GM12873 (cell line): ENCODE data around the gene THADA.

Experiments used
- CTCF ChIP-seq: IDR thresholded peaks from 2 replicates; pipeline ENCODE4 v1.5.1; 2012; ENCODE audit warnings: low read depth, mild to moderate bottlenecking, moderate library complexity, low read length, control low read depth; ENCODE audit not compliant: insufficient read depth; ENCODE audit errors: missing control alignments

THADA gene

GRCh38 chr2:43438342-43438741 is 157.5 kb downstream of the THADA start:
- no peak for TF ChIP-seq CTCF

DNA sequence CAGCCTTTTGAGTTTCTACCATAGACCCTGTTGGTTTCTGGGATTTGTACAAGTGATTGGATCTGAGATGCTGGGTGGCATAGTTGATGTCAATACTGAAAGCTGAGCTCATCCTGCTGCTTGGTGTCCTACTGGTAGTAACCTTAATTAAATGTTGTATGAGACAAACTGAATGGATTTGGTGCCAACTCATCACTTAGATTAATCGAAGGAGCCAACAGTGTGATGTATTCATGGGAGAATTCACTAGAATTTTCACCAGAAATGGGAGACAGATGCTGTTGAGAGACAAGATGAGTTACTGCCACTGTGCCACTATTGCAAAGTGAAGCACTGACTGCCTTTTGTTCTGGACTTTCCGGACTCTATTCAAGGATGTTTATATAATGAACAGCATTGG is 158.5 kb downstream of the THADA start:
- TF ChIP-seq CTCF, result no peak

DNA sequence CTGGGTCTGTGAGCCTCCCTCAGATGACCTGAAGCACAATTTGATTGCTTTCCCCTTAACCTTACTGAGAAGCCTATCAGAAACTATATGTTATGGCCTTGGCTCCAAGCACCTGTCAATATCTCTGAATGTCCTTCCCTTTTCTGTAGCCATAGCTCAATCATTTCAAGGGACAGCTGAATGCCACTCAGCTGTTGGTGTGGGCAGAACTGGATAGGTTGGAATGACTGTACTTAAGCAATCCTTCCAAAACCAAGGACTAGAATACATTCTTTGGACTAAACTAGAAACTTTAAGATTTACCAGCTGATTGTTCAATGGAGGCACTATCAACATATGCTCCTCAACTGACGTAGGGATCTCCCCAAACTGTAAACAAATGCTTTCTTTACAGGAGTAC is 159.4 kb downstream of the THADA start:
- no peak for TF ChIP-seq CTCF

GRCh38 chr2:43435746-43436145 is 160.1 kb downstream of the THADA start:
- TF ChIP-seq CTCF, result no peak

GRCh38 chr2:43430489-43430888 is 165.3 kb downstream of the THADA start:
- TF ChIP-seq CTCF, result no peak

- no peak for TF ChIP-seq CTCF
These were observed 166.5 kb downstream of the THADA start for GRCh38 chr2:43429369-43429768.

DNA sequence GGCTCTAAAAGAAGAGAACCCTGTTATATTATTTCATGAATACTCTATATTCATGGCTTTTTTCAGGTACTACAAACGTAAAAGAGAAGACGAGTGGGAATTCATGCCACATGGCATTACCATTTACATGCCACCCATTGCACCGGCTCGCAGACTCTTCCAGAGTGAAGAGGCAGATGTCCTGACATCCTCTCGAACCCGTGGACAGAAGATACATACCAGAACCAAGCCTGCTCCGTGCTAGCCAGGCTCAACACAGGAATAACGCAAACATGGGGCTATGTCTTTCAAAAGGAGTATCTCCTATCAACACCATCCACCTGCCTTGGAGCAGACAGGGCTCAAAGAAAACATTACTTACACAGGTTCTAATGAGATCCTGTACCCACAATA is 168.8 kb downstream of the THADA start:
- TF ChIP-seq CTCF, result no peak
